GM19240 (cell line): ENCODE measurements around the gene GEMIN8.

ENCODE experiments used
- DNase-seq: peaks from one replicate; pipeline ENCODE4 v3.0.0; 2011; ENCODE audit warnings: low spot score; ENCODE audit not compliant: insufficient read length

The GEMIN8 gene, protein sequence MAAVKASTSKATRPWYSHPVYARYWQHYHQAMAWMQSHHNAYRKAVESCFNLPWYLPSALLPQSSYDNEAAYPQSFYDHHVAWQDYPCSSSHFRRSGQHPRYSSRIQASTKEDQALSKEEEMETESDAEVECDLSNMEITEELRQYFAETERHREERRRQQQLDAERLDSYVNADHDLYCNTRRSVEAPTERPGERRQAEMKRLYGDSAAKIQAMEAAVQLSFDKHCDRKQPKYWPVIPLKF

GRCh38 chrX:14029425-14030173 is at the start of gene GEMIN8:
Gene GEMIN8 (minus strand): TSS chrX:14029892. CDS start chrX:14021478, 8,414 bp downstream.
- no peak for DNase-seq

DNA sequence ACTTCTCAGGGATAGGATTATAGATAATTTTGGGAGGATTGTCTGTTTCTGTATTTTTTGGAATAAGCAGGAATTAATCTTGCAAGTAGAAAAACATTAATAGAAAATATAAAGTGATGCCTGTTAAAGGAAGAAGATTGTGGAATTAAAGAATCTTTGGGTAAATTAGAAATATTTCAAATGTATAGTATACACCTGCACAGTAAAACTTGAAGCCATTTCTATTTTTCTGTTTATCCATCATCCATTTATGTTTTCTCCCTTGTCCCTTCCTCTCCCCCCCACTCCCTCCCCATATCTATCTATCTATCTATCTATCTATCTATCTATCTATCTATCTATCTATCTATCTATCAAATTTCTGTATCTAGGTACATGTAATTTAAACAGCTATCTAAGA is 46.9 kb upstream of the GEMIN8 start:
- no peak for DNase-seq

- DNase-seq: no peak
Observed at GRCh38 chrX:14073556-14073955, 43.9 kb upstream of the GEMIN8 start.

DNA sequence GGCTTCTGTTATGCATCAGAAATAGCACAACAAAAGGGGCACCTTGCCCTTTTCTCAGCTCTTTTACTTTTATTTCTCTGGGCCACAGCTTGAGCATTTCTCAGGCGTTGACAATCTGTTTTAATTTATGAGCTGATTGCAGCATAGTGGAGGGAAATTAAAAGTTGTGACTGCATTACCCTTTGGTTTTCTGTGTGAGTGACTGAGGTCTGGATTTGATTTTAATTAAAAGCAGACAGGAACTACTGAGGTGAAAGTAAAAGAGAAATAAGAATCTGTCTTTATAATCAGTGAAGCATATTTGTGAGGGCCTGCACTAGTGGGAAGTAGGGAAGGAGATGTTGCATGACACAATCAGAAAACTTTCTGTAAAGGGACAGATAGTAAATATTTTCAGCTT is 43.4 kb upstream of the GEMIN8 start:
- DNase-seq: no peak

- no peak for DNase-seq
Observed at GRCh38 chrX:14065800-14066199, 36.1 kb upstream of the GEMIN8 start.

DNA sequence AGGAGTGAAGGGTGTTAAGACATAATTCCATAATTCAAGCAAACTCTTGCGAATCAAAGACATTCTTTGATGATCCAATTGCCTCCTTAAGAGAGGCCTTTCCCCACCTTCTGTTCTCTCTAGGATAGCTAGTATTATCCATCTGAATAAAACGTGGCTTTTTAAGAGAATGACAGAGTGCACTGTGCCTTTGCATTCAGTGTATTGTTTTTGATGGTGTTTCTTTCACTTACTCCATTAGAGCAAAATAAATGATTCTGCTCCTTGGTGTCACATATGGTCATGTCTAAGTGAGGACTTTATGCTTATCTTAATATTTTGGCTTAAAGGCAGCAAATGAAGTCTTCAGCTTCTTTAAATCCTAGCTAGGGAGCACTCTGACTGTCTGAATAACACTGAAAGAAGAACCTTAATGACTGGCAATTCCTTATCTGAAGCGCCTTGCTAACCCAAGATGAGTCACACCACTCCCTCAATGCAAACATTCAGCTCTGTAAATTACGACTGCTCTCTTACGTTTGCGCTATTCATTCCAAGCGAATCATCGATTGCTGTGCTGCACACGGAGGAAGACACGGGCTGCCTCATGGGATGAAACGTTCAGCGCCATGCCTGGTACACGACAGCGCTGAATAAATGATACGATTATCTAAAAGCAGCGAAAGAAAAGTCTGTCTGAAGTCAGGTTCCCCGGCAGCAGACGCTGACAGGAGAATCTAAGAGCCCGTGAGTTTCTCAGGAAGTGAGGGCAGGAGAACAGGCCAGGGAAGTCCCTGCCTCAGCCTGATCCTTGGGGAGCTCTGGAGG is 35.1 kb upstream of the GEMIN8 start:
- no peak for DNase-seq

GRCh38 chrX:14062524-14062923 is 32.8 kb upstream of the GEMIN8 start:
- no peak for DNase-seq

GRCh38 chrX:14056206-14056605 is 26.5 kb upstream of the GEMIN8 start:
- DNase-seq: no peak

DNA sequence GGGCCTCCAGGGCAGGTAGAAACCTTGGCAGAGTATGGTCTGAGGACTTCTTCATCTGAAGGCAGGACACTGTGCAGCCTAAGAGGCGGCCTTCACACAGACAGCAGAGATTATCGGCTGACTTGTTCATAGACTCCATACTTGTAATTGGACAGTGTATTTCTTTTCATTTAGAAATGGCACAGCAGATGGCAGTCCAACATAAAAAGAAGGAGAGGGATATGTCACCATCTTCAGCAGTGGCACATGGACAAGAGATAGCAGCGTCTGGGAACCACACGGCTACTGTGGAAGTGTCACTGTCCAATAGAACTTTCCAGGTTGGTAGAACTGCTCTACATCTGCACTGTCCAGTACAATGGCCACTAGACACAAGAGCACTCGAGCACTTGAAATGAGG is 21.7 kb upstream of the GEMIN8 start:
- no peak for DNase-seq

- DNase-seq: no peak
Observed at GRCh38 chrX:14050709-14051108, 21.0 kb upstream of the GEMIN8 start.

- DNase-seq: no peak
Observed at GRCh38 chrX:14043209-14043608, 13.5 kb upstream of the GEMIN8 start.

GRCh38 chrX:14039344-14039743 is 9.7 kb upstream of the GEMIN8 start:
- DNase-seq: no peak

DNA sequence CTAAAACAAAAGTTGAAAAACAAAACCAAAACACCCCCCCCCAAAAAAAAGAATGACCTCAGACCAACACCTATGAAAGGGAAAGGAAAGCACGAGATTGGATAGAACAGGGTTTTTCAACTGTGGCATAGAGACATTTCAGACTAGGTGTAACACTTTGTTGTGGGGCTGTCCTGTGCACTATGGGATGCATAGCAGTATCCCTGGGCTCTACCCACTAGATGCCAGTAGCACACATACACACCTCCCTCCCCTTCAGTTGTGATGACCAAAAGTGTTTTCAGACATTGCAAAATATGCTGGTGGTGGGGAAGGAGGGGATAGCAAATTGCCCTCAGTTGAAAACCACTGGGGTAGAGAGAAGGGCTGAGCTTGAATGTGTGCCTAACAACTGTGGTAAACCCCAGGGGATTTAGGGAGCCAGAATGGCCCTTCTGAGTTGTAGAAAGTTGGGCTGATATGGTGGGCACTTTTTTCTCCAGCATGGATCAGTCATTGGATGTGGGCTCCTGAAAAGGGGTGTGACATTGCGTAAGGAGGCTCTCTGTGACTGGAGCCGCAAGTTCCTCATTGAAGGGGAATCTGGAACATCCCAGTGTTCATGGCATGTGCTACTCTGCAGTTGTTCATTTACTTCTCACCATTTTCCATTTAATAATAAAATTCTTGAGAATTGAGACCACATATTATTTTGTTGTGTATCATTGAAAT is 8.8 kb upstream of the GEMIN8 start:
- DNase-seq: no peak

DNA sequence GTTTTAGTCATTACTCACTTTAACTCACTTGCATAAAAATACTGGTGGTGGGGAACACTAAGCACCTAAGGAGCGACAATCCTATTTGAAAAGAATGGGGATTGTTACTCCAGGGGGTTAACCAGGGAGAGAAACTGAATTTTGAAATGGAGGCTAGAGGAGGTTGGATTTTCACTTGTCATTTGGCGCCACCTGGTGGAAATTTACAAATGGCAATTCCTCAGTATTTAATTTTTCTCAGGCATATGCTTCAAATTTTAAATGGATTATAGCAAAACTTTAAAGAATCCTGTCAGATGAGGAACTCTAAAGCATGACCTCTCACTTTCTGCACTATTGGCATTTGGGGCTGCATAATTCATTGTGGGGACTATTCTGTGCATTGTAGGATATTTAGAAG is 2.7 kb upstream of the GEMIN8 start:
- no peak for DNase-seq

DNA sequence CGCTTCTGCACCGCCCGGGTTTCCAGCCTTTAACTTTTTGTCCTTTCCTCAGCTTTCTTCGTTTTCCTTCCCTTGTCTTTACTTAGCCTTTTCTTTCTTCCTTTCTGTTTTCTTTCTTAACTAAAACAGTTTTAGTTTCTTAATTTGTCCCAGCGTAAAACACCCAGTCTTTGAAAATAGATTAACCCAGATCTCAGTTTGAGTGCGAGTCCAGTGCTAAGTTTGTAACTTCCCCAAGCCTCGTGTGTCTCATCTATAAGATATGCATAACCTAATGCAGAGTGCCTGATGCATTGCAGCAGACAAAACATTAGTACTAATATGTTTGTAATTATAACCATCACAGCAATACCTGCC is 460 bp upstream of the GEMIN8 start:
- no peak for DNase-seq

GRCh38 chrX:14029039-14029424 is 660 bp downstream of the GEMIN8 start:
- DNase-seq: no peak

GRCh38 chrX:14028473-14028872 is 1.2 kb downstream of the GEMIN8 start:
- no peak for DNase-seq

DNA sequence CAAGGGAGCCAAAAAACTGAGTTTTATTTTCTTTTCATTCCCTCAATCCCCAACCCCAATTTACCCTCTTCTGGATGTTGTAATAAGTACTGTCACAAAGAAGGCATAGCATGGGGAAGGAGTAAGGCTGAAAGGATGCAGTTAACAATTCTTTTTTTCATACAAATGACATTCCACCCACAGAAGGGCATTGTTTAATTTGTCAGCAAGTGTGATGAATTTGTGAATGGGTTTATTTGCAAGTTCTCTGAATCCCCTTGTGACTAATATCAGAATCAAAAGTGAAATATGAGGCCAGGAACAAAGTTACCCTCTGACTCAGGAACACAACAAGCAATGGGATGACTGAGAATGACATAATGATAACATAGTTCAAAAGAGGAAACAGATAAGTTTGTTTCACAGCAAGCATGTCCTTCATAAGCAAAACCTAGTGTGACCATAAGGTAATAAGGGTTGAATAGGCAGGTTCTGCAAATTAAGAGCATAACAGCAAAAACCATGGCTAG is 2.1 kb downstream of the GEMIN8 start:
- DNase-seq: no peak

- DNase-seq: no peak
Observed at GRCh38 chrX:14027036-14027435, 2.7 kb downstream of the GEMIN8 start.

- no peak for DNase-seq
Observed at GRCh38 chrX:14026121-14026520, 3.6 kb downstream of the GEMIN8 start.

DNA sequence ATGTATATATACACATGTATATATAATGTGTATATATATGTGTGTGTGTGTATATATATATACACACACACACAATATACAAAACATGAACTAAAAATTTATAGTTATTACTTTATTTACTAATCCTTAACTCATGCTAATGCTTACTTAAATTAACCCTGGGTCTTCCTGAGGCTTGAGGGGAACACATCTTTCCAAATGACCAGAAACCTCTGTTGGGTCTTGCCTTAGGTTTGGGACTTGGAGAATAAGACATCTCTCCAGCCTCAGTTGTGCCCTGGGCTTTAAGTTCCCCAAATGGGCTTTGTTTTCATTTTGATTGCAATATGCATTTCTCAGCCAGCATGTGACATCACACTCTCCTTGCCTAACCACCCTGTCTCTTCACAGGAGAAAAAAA is 7.7 kb downstream of the GEMIN8 start:
- DNase-seq: no peak

DNA sequence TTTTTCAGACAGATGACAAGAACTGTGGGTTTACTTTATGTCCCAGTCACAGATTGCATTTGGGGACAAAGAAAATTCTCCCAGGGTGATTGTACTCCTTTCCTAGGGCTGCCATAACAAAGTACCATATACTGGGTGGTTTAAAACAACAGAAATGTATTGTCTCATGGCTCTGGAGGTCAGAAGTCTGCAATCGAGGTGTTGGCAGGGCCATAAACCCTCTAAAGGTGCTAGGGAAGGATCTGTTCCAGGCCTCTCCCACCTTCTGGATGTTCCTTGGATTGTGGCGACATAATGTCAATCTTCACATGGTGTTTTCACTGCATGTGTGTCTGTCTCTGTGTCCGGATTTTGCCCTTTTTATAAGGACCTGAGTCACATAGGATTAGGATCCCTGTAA is 12.3 kb downstream of the GEMIN8 start:
- no peak for DNase-seq
